Adrenal gland (tissue), 12 donors: ENCODE data around the gene GTF3C5. TPM values are rescaled to one million over a fixed set of nuclear protein-coding genes. Genes with fewer than 3 reads are reported as not detected.

Source experiments
- DNase-seq, 7 donors: peaks; one replicate each; pipeline ENCODE4 v3.0.0-alpha.2; 2019 to 2020
- H3K27ac ChIP-seq, 5 donors: fragments of 200-600 bp; sonication (generic) in 4 of 5; 1 replicate in 3 of 5; 2 replicates in 2 of 5; pipeline versions ENCODE4 v1.5.1 to v1.8.0; 2016 to 2020; ENCODE audit warnings: mild to moderate bottlenecking in 1 of 5
- H3K27me3 ChIP-seq: fragments of 200-600 bp; 2 replicates; pipeline ENCODE4 v1.8.0; 2021
- H3K36me3 ChIP-seq, 2 donors: fragments of 200-600 bp; replicated peaks in 1 of 2; 1 replicate in 1 of 2; 2 replicates in 1 of 2; pipeline versions ENCODE4 v1.5.1 to v1.8.0; 2018 to 2022
- H3K4me1 ChIP-seq, 2 donors: fragments of 200-600 bp; replicated peaks in 1 of 2; 1 replicate in 1 of 2; 2 replicates in 1 of 2; pipeline versions ENCODE4 v1.5.1 to v1.8.0; 2018 to 2021
- H3K4me3 ChIP-seq, 4 donors: fragments of 200-600 bp; sonication (generic) in 3 of 4; one replicate each; pipeline ENCODE4 v1.5.1; 2016 to 2018
- H3K9me3 ChIP-seq, 3 donors: fragments of 200-600 bp; sonication (generic) in 1 of 3; replicated peaks in 1 of 3; 1 replicate in 2 of 3; 2 replicates in 1 of 3; pipeline versions ENCODE4 v1.5.1 to v1.8.0; 2016 to 2021
- POLR2A ChIP-seq, 2 donors: fragments of 450-650 bp; IDR thresholded peaks; one replicate each; pipeline ENCODE4 v1.6.1; 2017; ENCODE audit warnings: antibody characterized with exemption in 2 of 2, mild to moderate bottlenecking in 2 of 2, moderate library complexity in 1 of 2
- WGBS, 4 donors: extraction: QIAGEN DNeasy Blood & Tissue Kit in 2 of 4; methylation state at CpG; one replicate each; pipeline versions ENCODE4 v1.1.5 to v1.1.7; 2013 to 2017; 5-methylcytosine and 5-hydroxymethylcytosine counted together
- intact Hi-C, 2 donors: fragments of 100-400 bp; cut with DNase I; formaldehyde crosslinking; loops; one replicate each; pipeline versions ENCODE4 v1.14.1 to v1.15.0; 2022 to 2023
- polyA plus RNA-seq, 3 donors: library from polyadenylated mRNA; stranded (reverse); fragments of 200-250 nt in 2 of 3; fragments of 350-450 nt in 1 of 3; fragmentation: Illumina TruSeq in 1 of 3; extraction: RNeasy Lipid Tissue Mini Kit (QIAGEN cat#74804) in 1 of 3; gene quantifications; one replicate each; pipeline ENCODE4 v1.2.3, GENCODE V29; 2013 to 2014
- total RNA-seq, 9 donors: library from RNA; depleted of rRNA in 4 of 9; stranded (reverse); fragments of >200 nt in 4 of 9; fragments of 120-200 nt in 1 of 9; fragmentation: NEBNext Ultra II Directional in 1 of 9; extraction: Animal tissue kit (Norgen Biotek cat#: 25700) in 1 of 9; gene quantifications; one replicate each; pipeline versions ENCODE4 v1.1.0 to v1.2.4, GENCODE V29; 2013 to 2023
- TF ChIP-seq, protein P1 (sequence below), 6 experiments: fragments of 450-650 bp in 4 of 6; fragments of 200-600 bp in 2 of 6; sonication (generic) in 1 of 6; IDR thresholded peaks; 1 replicate in 5 of 6; 2 replicates in 1 of 6; pipeline versions ENCODE4 v1.5.1 to v1.8.0; 2016 to 2021; ENCODE audit warnings: antibody characterized with exemption in 6 of 6, mild to moderate bottlenecking in 2 of 6, moderate library complexity in 1 of 6
- donor health status: healthy with polysubstance abuse.
- donor health status: Bipolar disorder and iron deficiency.
- donor health status: DM: yes; HTN: yes; CAD: no.
- donor health status: DM: no; HTN: no; CAD: no.
- donor health status: DM: no; HTN: no; CAD: no.
- donor health status: DM: yes; HTN: yes; CAD: no.

Gene GTF3C5
- total and polyA plus RNA-seq, 12 donors, result 43.9 to 139 (median 61.5) TPM

DNA sequence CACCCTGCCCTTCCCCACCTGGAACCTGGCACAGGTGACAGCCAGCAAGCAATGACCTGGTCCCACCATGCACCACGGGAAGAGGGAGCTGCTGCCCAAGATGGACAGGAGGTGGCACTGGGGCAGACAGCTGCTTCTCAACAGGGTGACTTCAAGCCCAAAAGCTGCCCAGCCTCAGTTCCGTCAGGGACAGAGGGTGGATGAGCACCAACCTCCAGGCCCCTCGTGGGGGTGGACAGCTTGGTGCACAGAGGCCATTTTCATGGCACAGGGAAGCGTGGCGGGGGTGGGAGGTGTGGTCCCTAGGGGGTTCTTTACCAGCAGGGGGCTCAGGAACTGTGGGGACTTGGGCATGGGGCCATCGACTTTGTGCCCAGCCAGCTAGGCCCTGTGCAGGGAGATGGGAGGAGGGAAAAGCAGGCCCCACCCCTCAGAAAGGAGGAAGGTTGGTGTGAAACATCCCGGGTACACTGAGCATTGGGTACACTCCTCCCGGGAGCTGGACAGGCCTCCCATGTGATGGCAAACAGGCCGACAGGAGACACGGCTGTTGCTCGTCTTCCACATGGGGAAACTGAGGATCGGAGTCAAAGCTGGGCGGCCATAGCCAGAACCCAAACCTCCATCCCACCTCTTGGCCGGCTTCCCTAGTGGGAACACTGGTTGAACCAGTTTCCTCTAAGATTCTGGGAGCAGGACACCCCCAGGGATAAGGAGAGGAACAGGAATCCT lies 32.9 kb downstream of the GTF3C5 start:
- no peaks in the 10 kb centered on the region for H3K9me3 ChIP-seq
- intact Hi-C loops, result no loop called here
- H3K4me1 ChIP-seq, result peaks cover 0 to 6% of the 10 kb centered on the region in 2 donors
- H3K27ac ChIP-seq, result no peak overlapping the region
- no peaks in the 10 kb centered on the region for H3K36me3 ChIP-seq
- no peak overlapping the region for H3K4me3 ChIP-seq
- no peak for TF ChIP-seq POLR2A (IDR thresholded peaks at IDR 0.05)
- TF ChIP-seq, protein P1, sequence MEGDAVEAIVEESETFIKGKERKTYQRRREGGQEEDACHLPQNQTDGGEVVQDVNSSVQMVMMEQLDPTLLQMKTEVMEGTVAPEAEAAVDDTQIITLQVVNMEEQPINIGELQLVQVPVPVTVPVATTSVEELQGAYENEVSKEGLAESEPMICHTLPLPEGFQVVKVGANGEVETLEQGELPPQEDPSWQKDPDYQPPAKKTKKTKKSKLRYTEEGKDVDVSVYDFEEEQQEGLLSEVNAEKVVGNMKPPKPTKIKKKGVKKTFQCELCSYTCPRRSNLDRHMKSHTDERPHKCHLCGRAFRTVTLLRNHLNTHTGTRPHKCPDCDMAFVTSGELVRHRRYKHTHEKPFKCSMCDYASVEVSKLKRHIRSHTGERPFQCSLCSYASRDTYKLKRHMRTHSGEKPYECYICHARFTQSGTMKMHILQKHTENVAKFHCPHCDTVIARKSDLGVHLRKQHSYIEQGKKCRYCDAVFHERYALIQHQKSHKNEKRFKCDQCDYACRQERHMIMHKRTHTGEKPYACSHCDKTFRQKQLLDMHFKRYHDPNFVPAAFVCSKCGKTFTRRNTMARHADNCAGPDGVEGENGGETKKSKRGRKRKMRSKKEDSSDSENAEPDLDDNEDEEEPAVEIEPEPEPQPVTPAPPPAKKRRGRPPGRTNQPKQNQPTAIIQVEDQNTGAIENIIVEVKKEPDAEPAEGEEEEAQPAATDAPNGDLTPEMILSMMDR (IDR thresholded peaks at IDR 0.05), result no peak
- H3K27me3 ChIP-seq, result no peaks in the 10 kb centered on the region
- DNase-seq, result no peak
- WGBS, 4 donors, result 79 to 89% (median 86%) methylated on average over 10 to 14 of the region's 14 CpGs

DNA sequence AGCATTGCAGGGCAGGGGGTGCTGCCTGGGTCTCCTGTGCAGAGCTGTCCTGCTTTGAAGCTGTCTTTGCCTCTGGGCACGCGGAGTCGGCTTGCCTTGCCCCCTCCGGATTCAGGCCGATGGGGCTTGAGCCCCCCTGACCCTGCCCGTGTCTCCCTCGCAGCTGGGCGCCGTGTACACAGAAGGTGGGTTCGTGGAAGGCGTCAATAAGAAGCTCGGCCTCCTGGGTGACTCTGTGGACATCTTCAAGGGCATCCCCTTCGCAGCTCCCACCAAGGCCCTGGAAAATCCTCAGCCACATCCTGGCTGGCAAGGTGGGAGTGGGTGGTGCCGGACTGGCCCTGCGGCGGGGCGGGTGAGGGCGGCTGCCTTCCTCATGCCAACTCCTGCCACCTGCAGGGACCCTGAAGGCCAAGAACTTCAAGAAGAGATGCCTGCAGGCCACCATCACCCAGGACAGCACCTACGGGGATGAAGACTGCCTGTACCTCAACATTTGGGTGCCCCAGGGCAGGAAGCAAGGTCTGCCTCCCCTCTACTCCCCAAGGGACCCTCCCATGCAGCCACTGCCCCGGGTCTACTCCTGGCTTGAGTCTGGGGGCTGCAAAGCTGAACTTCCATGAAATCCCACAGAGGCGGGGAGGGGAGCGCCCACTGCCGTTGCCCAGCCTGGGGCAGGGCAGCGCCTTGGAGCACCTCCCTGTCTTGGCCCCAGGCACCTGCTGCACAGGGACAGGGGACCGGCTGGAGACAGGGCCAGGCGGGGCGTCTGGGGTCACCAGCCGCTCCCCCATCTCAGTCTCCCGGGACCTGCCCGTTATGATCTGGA lies 33.7 kb downstream of the GTF3C5 start:
- intact Hi-C loops, result no loop called here
- no peak for DNase-seq
- no peak overlapping the region for H3K27ac ChIP-seq
- H3K27me3 ChIP-seq, result no peaks in the 10 kb centered on the region
- H3K4me3 ChIP-seq, result no peak overlapping the region
- H3K9me3 ChIP-seq, result no peaks in the 10 kb centered on the region
- TF ChIP-seq, protein P1 (IDR thresholded peaks at IDR 0.05), result no peak
- TF ChIP-seq POLR2A (IDR thresholded peaks at IDR 0.05), result no peak
- H3K36me3 ChIP-seq, result no peaks in the 10 kb centered on the region
- 88 to 96% (median 95%) methylated on average over 15 to 30 of the region's 30 CpGs for WGBS, 4 donors
- H3K4me1 ChIP-seq, result peaks cover 0 to 6% of the 10 kb centered on the region in 2 donors

DNA sequence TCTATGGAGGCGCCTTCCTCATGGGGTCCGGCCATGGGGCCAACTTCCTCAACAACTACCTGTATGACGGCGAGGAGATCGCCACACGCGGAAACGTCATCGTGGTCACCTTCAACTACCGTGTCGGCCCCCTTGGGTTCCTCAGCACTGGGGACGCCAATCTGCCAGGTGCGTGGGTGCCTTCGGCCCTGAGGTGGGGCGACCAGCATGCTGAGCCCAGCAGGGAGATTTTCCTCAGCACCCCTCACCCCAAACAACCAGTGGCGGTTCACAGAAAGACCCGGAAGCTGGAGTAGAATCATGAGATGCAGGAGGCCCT lies 34.2 kb downstream of the GTF3C5 start:
- intact Hi-C loops, result no loop called here
- peaks cover 0 to 6% of the 10 kb centered on the region in 2 donors for H3K4me1 ChIP-seq
- TF ChIP-seq, protein P1 (IDR thresholded peaks at IDR 0.05), result no peak
- TF ChIP-seq POLR2A (IDR thresholded peaks at IDR 0.05), result no peak
- no peaks in the 10 kb centered on the region for H3K27me3 ChIP-seq
- no peaks in the 10 kb centered on the region for H3K9me3 ChIP-seq
- no peak overlapping the region for H3K27ac ChIP-seq
- no peak for DNase-seq
- no peaks in the 10 kb centered on the region for H3K36me3 ChIP-seq
- no peak overlapping the region for H3K4me3 ChIP-seq
- WGBS, 4 donors, result 93 to 100% (median 95%) methylated on average over 4 to 17 of the region's 17 CpGs

DNA sequence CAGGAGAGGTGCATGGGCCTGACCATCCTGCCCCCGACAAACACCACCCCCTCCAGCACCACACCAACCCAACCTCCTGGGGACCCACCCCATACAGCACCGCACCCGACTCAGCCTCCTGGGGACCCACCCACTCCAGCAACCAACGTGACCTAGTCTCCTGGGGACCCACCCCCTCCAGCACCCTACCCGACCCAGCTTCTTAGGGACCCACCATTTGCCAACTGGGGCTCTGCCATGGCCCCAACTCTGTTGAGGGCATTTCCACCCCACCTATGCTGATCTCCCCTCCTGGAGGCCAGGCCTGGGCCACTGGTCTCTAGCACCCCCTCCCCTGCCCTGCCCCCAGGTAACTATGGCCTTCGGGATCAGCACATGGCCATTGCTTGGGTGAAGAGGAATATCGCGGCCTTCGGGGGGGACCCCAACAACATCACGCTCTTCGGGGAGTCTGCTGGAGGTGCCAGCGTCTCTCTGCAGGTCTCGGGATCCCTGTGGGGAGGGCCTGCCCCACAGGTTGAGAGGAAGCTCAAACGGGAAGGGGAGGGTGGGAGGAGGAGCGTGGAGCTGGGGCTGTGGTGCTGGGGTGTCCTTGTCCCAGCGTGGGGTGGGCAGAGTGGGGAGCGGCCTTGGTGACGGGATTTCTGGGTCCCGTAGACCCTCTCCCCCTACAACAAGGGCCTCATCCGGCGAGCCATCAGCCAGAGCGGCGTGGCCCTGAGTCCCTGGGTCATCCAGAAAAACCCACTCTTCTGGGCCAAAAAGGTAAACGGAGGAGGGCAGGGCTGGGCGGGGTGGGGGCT lies 35.6 kb downstream of the GTF3C5 start:
- no peak for DNase-seq
- TF ChIP-seq POLR2A (IDR thresholded peaks at IDR 0.05), result no peak
- TF ChIP-seq, protein P1 (IDR thresholded peaks at IDR 0.05), result no peak
- 91 to 95% (median 95%) methylated on average over 16 to 25 of the region's 25 CpGs for WGBS, 4 donors
- no peaks in the 10 kb centered on the region for H3K27me3 ChIP-seq
- no peak overlapping the region for H3K27ac ChIP-seq
- no peaks in the 10 kb centered on the region for H3K36me3 ChIP-seq
- no peak overlapping the region for H3K4me3 ChIP-seq
- H3K4me1 ChIP-seq, result peaks cover 0 to 2% of the 10 kb centered on the region in 2 donors
- intact Hi-C loops, result no loop called here
- H3K9me3 ChIP-seq, result no peaks in the 10 kb centered on the region
